SK-N-SH (cell line): Measurements from ENCODE around the gene C2CD3. TPM values are rescaled to one million over a fixed set of nuclear protein-coding genes. Genes with fewer than 3 reads are reported as not detected.
A peak's percentile ranks its signal among the peaks of the same experiment; 100 is the strongest.

Experiments
- CTCF ChIA-PET: fragments of 300-600, 350-600 bp; formaldehyde crosslinking; extraction: SDS; loops from one replicate; lab custom pipeline; 2021; lab: Yijun Ruan, JAX
- POLR2A ChIA-PET: fragments of 350-600 bp; sonication (Branson Sonifier 250); formaldehyde crosslinking; extraction: SDS; loops from one replicate; lab custom pipeline; 2020; ENCODE audit warnings: antibody characterized with exemption, inconsistent platforms; lab: Yijun Ruan, JAX
- DNase-seq: peaks from one replicate; pipeline ENCODE4 v3.0.0; 2012
- H2AFZ ChIP-seq: fragments of 200-600 bp; sonication (generic); 2 replicates; pipeline ENCODE4 v1.8.1; 2016; ENCODE audit warnings: antibody characterized with exemption, mild to moderate bottlenecking, low read depth
- H3F3A ChIP-seq: fragments of 200-600 bp; sonication (generic); replicated peaks from 2 replicates; pipeline ENCODE3; 2016; ENCODE audit warnings: antibody characterized with exemption, mild to moderate bottlenecking; ENCODE audit not compliant: insufficient read depth
- H3K27ac ChIP-seq, 2 experiments: fragments of 200-500 bp in 1 of 2; fragments of 200-600 bp in 1 of 2; sonication (Bioruptor generic) in 1 of 2; sonication (generic), shearing (Covaris generic) in 1 of 2; 2 replicates each; pipeline versions ENCODE4 v1.5.1 to v1.6.1; 2014 to 2016; ENCODE audit warnings: low read depth in 2 of 2, inconsistent platforms in 1 of 2, low read length in 1 of 2, mild to moderate bottlenecking in 1 of 2, mixed read lengths in 1 of 2
- H3K27me3 ChIP-seq: fragments of 200-600 bp; sonication (generic), shearing (Covaris generic); 2 replicates; pipeline ENCODE4 v1.6.1; 2016; ENCODE audit warnings: mixed run types; ENCODE audit not compliant: insufficient read depth
- H3K36me3 ChIP-seq, 2 experiments: fragments of 200-500 bp in 1 of 2; fragments of 200-600 bp in 1 of 2; sonication (Bioruptor generic) in 1 of 2; sonication (generic) in 1 of 2; replicated peaks in 1 of 2; 2 replicates each; pipeline versions ENCODE3 to v1.5.1; 2014 to 2016; ENCODE audit warnings: low read length in 1 of 2, mild to moderate bottlenecking in 1 of 2; ENCODE audit not compliant: insufficient read depth in 2 of 2, control insufficient read depth in 1 of 2
- H3K4me1 ChIP-seq, 2 experiments: fragments of 200-500 bp in 1 of 2; fragments of 200-600 bp in 1 of 2; sonication (Bioruptor generic) in 1 of 2; sonication (generic), shearing (Covaris generic) in 1 of 2; 2 replicates each; pipeline versions ENCODE4 v1.5.1 to v1.6.1; 2014 to 2016; ENCODE audit warnings: low read depth in 1 of 2, low read length in 1 of 2, mixed run types in 1 of 2; ENCODE audit not compliant: insufficient read depth in 2 of 2, control insufficient read depth in 1 of 2
- H3K4me2 ChIP-seq: fragments of 200-600 bp; sonication (generic), shearing (Covaris generic); 2 replicates; pipeline ENCODE4 v1.6.1; 2017; ENCODE audit warnings: mixed run types
- H3K4me3 ChIP-seq, 2 experiments: fragments of 200-500 bp in 1 of 2; fragments of 200-600 bp in 1 of 2; sonication (Bioruptor generic) in 1 of 2; sonication (generic), shearing (Covaris generic) in 1 of 2; 2 replicates each; pipeline versions ENCODE4 v1.5.1 to v1.8.1; 2014 to 2016; ENCODE audit warnings: low read depth in 2 of 2, inconsistent platforms in 1 of 2, low read length in 1 of 2, mild to moderate bottlenecking in 1 of 2, mixed read lengths in 1 of 2, moderate library complexity in 1 of 2
- H3K79me2 ChIP-seq: fragments of 200-600 bp; sonication (generic); 2 replicates; pipeline ENCODE4 v1.8.1; 2017; ENCODE audit warnings: mild to moderate bottlenecking; ENCODE audit not compliant: insufficient read depth
- H3K9ac ChIP-seq: fragments of 200-600 bp; sonication (generic); 2 replicates; pipeline ENCODE4 v1.6.1; 2017; ENCODE audit warnings: mixed run types
- H3K9me2 ChIP-seq: fragments of 200-600 bp; sonication (generic); 2 replicates; pipeline ENCODE4 v1.6.1; 2017; ENCODE audit warnings: mixed run types
- H3K9me3 ChIP-seq: fragments of 200-600 bp; sonication (generic); 2 replicates; pipeline ENCODE4 v1.6.1; 2017; ENCODE audit warnings: mixed run types, mild to moderate bottlenecking, moderate library complexity
- H4K20me1 ChIP-seq: fragments of 200-600 bp; sonication (generic); 2 replicates; pipeline ENCODE4 v1.6.1; 2017; ENCODE audit warnings: mild to moderate bottlenecking, mixed run types; ENCODE audit not compliant: insufficient read depth
- ELF1 ChIP-seq: IDR thresholded peaks from 2 replicates; pipeline ENCODE4 v1.4.0; 2012
- EZH2phosphoT487 ChIP-seq: fragments of 200-600 bp; sonication (generic); IDR thresholded peaks from 2 replicates; pipeline ENCODE4 v1.6.1; 2017; ENCODE audit warnings: low read depth, mixed run types, mild to moderate bottlenecking, antibody characterized with exemption, moderate library complexity, borderline replicate concordance
- GABPA ChIP-seq: IDR thresholded peaks from 2 replicates; pipeline ENCODE4 v1.4.0; 2012; ENCODE audit warnings: low read depth, mild to moderate bottlenecking
- IRF3 ChIP-seq: fragments of 150-350 bp; IDR thresholded peaks from 2 replicates; pipeline ENCODE4 v1.6.1; 2016; ENCODE audit warnings: mild to moderate bottlenecking, low read depth, low read length
- JUND ChIP-seq: IDR thresholded peaks from 2 replicates; pipeline ENCODE4 v1.4.0; 2012
- MEF2A ChIP-seq: IDR thresholded peaks from 2 replicates; pipeline ENCODE4 v1.4.0; 2012; ENCODE audit warnings: low read depth, borderline replicate concordance
- MXI1 ChIP-seq: IDR thresholded peaks from 2 replicates; pipeline ENCODE4 v1.6.1; 2012; ENCODE audit warnings: mild to moderate bottlenecking, low read depth, low read length, improper control_type of control experiment
- NFIC ChIP-seq: IDR thresholded peaks from 2 replicates; pipeline ENCODE4 v1.4.0; 2012; ENCODE audit warnings: borderline replicate concordance
- NRF1 ChIP-seq: IDR thresholded peaks from 2 replicates; pipeline ENCODE4 v1.6.1; 2012; ENCODE audit warnings: low read depth, mild to moderate bottlenecking, low read length
- PBX3 ChIP-seq: IDR thresholded peaks from 2 replicates; pipeline ENCODE4; 2012
- POLR2AphosphoS5 ChIP-seq: IDR thresholded peaks from 2 replicates; pipeline ENCODE4 v1.6.1; 2012; ENCODE audit warnings: low read depth, low read length
- RAD21 ChIP-seq: IDR thresholded peaks from 2 replicates; pipeline ENCODE4 v1.6.1; 2012; ENCODE audit warnings: mild to moderate bottlenecking, low read length
- RCOR1 ChIP-seq: fragments of 150-350 bp; IDR thresholded peaks from 2 replicates; pipeline ENCODE4 v1.6.1; 2017; ENCODE audit warnings: antibody characterized with exemption, low read length
- RFX5 ChIP-seq: IDR thresholded peaks from 2 replicates; pipeline ENCODE4 v1.6.1; 2012; ENCODE audit warnings: mild to moderate bottlenecking, improper control_type of control experiment, low read length
- RXRA ChIP-seq: IDR thresholded peaks from 2 replicates; pipeline ENCODE4 v1.4.0; 2012; ENCODE audit warnings: low read depth, mild to moderate bottlenecking, borderline replicate concordance
- SMC3 ChIP-seq: IDR thresholded peaks from 2 replicates; pipeline ENCODE4 v1.6.1; 2012; ENCODE audit warnings: low read depth, low read length, improper control_type of control experiment
- TCF12 ChIP-seq: IDR thresholded peaks from 2 replicates; pipeline ENCODE4 v1.4.0; 2012
- TEAD4 ChIP-seq: IDR thresholded peaks from 2 replicates; pipeline ENCODE4 v1.4.0; 2012; ENCODE audit warnings: mild to moderate bottlenecking, borderline replicate concordance; ENCODE audit not compliant: insufficient read depth
- USF1 ChIP-seq: IDR thresholded peaks from 2 replicates; pipeline ENCODE4 v1.4.0; 2012; ENCODE audit warnings: low read depth, borderline replicate concordance
- YY1 ChIP-seq: IDR thresholded peaks from 2 replicates; pipeline ENCODE4 v1.4.0; 2012; ENCODE audit warnings: low read depth, mild to moderate bottlenecking
- ZBTB33 ChIP-seq: IDR thresholded peaks from 2 replicates; pipeline ENCODE4 v1.4.0; 2012; ENCODE audit warnings: low read depth, borderline replicate concordance
- WGBS: methylation state at CpG from one replicate; pipeline ENCODE4 v1.1.6; 2017; ENCODE audit warnings: low lambda C conversion rate; 5-methylcytosine and 5-hydroxymethylcytosine counted together
- polyA plus RNA-seq, 3 experiments: library from polyadenylated mRNA; depleted of rRNA; stranded (reverse); fragments of >200 nt; gene quantifications; 2 replicates each; pipeline ENCODE4 v1.2.3, GENCODE V29; 2012

C2CD3 gene
- polyA plus RNA-seq, 1 of the 3 experiments (the other 2 are of a cell fraction): 7.0 TPM

GRCh38 chr11:73965076-73965763, 205.6 kb downstream of the C2CD3 start:
- no peaks in the 10 kb centered on the region for H3K27me3 ChIP-seq
- H3K9me2 ChIP-seq: no peaks in the 10 kb centered on the region
- WGBS: 74% methylated on average over 9 of the region's 10 CpGs
- H3K9ac ChIP-seq: no peak overlapping the region
- peak overlapping the region; percentile 71 for H3K4me2 ChIP-seq
- DNase-seq: no peak
- TF ChIP-seq SMC3 (no peak), PBX3 (no peak), JUND (no peak), NFIC (no peak), GABPA (no peak), RFX5 (no peak), RAD21 (no peak)
- peaks cover 5 to 8% of the 10 kb centered on the region in 2 experiments; a peak in 2 of 4 replicates for H3K4me1 ChIP-seq
- no peak overlapping the region for H3K4me3 ChIP-seq
- peak overlapping the region; percentile 41; the same call in 1 of the 2 replicates for H2AFZ ChIP-seq
- no peaks in the 10 kb centered on the region for H3K36me3 ChIP-seq
- no peaks in the 10 kb centered on the region for H3K79me2 ChIP-seq
- no peaks in the 10 kb centered on the region for H3K9me3 ChIP-seq
- no peaks in the 10 kb centered on the region for H4K20me1 ChIP-seq
- CTCF ChIA-PET: interaction anchor here (0.6 to 3.4 kb wide), 16 partner anchors 9 to 606 kb away, joined by 3 to 21 read pairs (median 6); partner anchors contain the start of genes C2CD3, PPME1 and UCP2
- no peaks in the 10 kb centered on the region for H3F3A ChIP-seq
- POLR2A ChIA-PET: no interaction called here
- no peak overlapping the region for H3K27ac ChIP-seq

- H3K79me2 ChIP-seq: no peaks in the 10 kb centered on the region
- no peaks in the 10 kb centered on the region for H3K27me3 ChIP-seq
- H3K4me3 ChIP-seq: 0 out of 4 replicates have a peak overlapping the region, but pooled peaks of 1 of the 2 experiments have one; percentile 26
- no peaks in the 10 kb centered on the region for H3K9me3 ChIP-seq
- no peak overlapping the region for H3K9ac ChIP-seq
- H3K4me1 ChIP-seq: peaks cover 4 to 5% of the 10 kb centered on the region in 2 experiments; a peak in 2 of 4 replicates
- no peaks in the 10 kb centered on the region for H3K9me2 ChIP-seq
- POLR2A ChIA-PET: no interaction called here
- no peak for DNase-seq
- no peaks in the 10 kb centered on the region for H3K36me3 ChIP-seq
- peak overlapping the region; percentile 70; the same call in 1 of the 2 replicates for H2AFZ ChIP-seq
- H3K4me2 ChIP-seq: peak overlapping the region; percentile 71; the same call in 1 of the 2 replicates
- no peak for TF ChIP-seq RXRA
- no peak for TF ChIP-seq POLR2AphosphoS5
- TF ChIP-seq IRF3: no peak
- no peak for TF ChIP-seq RAD21
- no peak for TF ChIP-seq ZBTB33
- no peak for TF ChIP-seq NRF1
- no peak for TF ChIP-seq ELF1
- TF ChIP-seq USF1: no peak
- TF ChIP-seq YY1: no peak
- TF ChIP-seq MXI1: no peak
- no peak for TF ChIP-seq TEAD4
- no peak for TF ChIP-seq RCOR1
- TF ChIP-seq MEF2A: no peak
- no peak for TF ChIP-seq TCF12
- TF ChIP-seq EZH2phosphoT487: no peak
- no peaks in the 10 kb centered on the region for H4K20me1 ChIP-seq
- 63% methylated on average over 8 of the region's 8 CpGs for WGBS
- no peak overlapping the region for H3K27ac ChIP-seq
- CTCF ChIA-PET: interaction anchor here (0.7 to 3.4 kb wide), 36 partner anchors 8 to 607 kb away, joined by 3 to 21 read pairs (median 4); partner anchors contain the start of genes DNAJB13 and UCP2
- no peaks in the 10 kb centered on the region for H3F3A ChIP-seq
Observed at GRCh38 chr11:73963861-73964260, 206.9 kb downstream of the C2CD3 start.
